OCI-LY7 (cell line): ENCODE results near the gene ZNF407.

ENCODE experiments used
- CTCF ChIP-seq: fragments of 200-600 bp; sonication (generic); conservative IDR thresholded peaks from 2 replicates; pipeline ENCODE4 v1.5.1; 2014; ENCODE audit warnings: mild to moderate bottlenecking, antibody characterized with exemption, low read length, moderate library complexity, mixed read lengths
- EZH2phosphoT487 ChIP-seq: fragments of 200-600 bp; sonication (generic); IDR thresholded peaks from 2 replicates; pipeline ENCODE4 v1.6.1; 2018; ENCODE audit warnings: low read depth, borderline replicate concordance, mild to moderate bottlenecking, mixed run types, antibody characterized with exemption, low read length, moderate library complexity, mixed read lengths

GRCh38 chr18:75071484-75071785 lies 473.8 kb downstream of the ZNF407 start:
- TF ChIP-seq EZH2phosphoT487 (no peak), CTCF (no peak)
